K562 (cell line): ENCODE measurements around the gene ZNRF2.

Experiments used
- CREM ChIP-seq: IDR thresholded peaks from 2 replicates; pipeline ENCODE4 v1.6.1; 2014; ENCODE audit warnings: antibody characterized with exemption, low read depth
- CTCF ChIP-seq, 3 experiments: IDR thresholded peaks in 2 of 3; conservative IDR thresholded peaks in 1 of 3; 2 replicates each; pipeline ENCODE4 v1.5.1; 2011 to 2012; ENCODE audit warnings: low read length in 3 of 3, mild to moderate bottlenecking in 3 of 3, control low read depth in 2 of 3, improper control_type of control experiment in 1 of 3, inconsistent platforms in 1 of 3, low read depth in 1 of 3, mixed read lengths in 1 of 3, moderate library complexity in 1 of 3; ENCODE audit not compliant: insufficient read depth in 2 of 3
- FOXJ3 ChIP-seq: sonication (generic); formaldehyde crosslinking; IDR thresholded peaks from 2 replicates; pipeline ENCODE4 v1.4.0; 2020; ENCODE audit warnings: mild to moderate bottlenecking, missing genetic modification reagents
- NCOA4 ChIP-seq: fragments of 450-650 bp; IDR thresholded peaks from 2 replicates; pipeline ENCODE4 v1.6.1; 2018; ENCODE audit warnings: mild to moderate bottlenecking; ENCODE audit not compliant: partially characterized antibody
- NONO ChIP-seq, 2 experiments: fragments of 200-400 bp in 1 of 2; fragments of 450-650 bp in 1 of 2; formaldehyde crosslinking in 1 of 2; IDR thresholded peaks; 2 replicates each; pipeline ENCODE4 v1.6.1; 2017; ENCODE audit warnings: low read depth in 2 of 2, mild to moderate bottlenecking in 2 of 2, moderate library complexity in 2 of 2, low read length in 1 of 2
- POLR2AphosphoS5 ChIP-seq: IDR thresholded peaks from 2 replicates; pipeline ENCODE4 v1.6.1; 2011; ENCODE audit warnings: mild to moderate bottlenecking, low read depth, low read length, moderate library complexity; ENCODE audit not compliant: control insufficient read depth, insufficient read depth
- RFX5 ChIP-seq: IDR thresholded peaks from 2 replicates; pipeline ENCODE4 v1.6.1; 2011; ENCODE audit warnings: low read depth, mild to moderate bottlenecking, improper control_type of control experiment, low read length
- SAP30 ChIP-seq: fragments of 200-600 bp; sonication (generic); IDR thresholded peaks from 2 replicates; pipeline ENCODE4 v1.6.1; 2012; ENCODE audit warnings: borderline replicate concordance, low read depth, mild to moderate bottlenecking, moderate library complexity, low read length, control low read depth, inconsistent platforms; ENCODE audit not compliant: insufficient read depth, poor library complexity, severe bottlenecking
- ZC3H11A ChIP-seq: IDR thresholded peaks from 2 replicates; pipeline ENCODE4 v1.6.1; 2012; ENCODE audit warnings: low read depth, low read length, improper control_type of control experiment

- no peak for TF ChIP-seq POLR2AphosphoS5
- no peak for TF ChIP-seq RFX5
- TF ChIP-seq NCOA4: no peak
- TF ChIP-seq SAP30: no peak
- TF ChIP-seq ZC3H11A: no peak
- TF ChIP-seq FOXJ3 (CRISPR knock-in tag): no peak
- TF ChIP-seq CTCF (IDR thresholded peaks at IDR 0.05 in 2 of 3, conservative IDR thresholded peaks at IDR 0.05 in 1 of 3; ENCODE audit: insufficient read depth in 2 of 3, low read depth in 1 of 3, low read length in 3 of 3): no peak
- no peak for TF ChIP-seq NONO (IDR thresholded peaks at IDR 0.05; ENCODE audit: low read depth in 2 of 2, low read length in 1 of 2)
- TF ChIP-seq CREM: no peak
Observed at GRCh38 chr7:30364773-30365172, 80.4 kb downstream of the ZNRF2 start.
